ENCODE measurements around the gene SMYD1. TPM values are rescaled to one million over a fixed set of nuclear protein-coding genes. Genes with fewer than 3 reads are reported as not detected.
"Not testable (repeated sequence)": the region's sequence is repeated elsewhere in the genome, so short reads cannot be mapped to it uniquely, and the experiment has no call there.

Gene SMYD1
- total RNA-seq, result not detected

- no peak for DNase-seq
Observed at GRCh38 chr2:88067598-88067997, at the start of gene SMYD1. TSS of gene SMYD1 (plus strand) at chr2:88067825. CDS start at chr2:88067865, 40 bp downstream.

GRCh38 chr2:88018077-88018805, 49.4 kb upstream of the SMYD1 start:
- not testable (repeated sequence) for DNase-seq

GRCh38 chr2:88018909-88019308, 48.7 kb upstream of the SMYD1 start:
- DNase-seq, result no peak

- DNase-seq, result no peak
Observed at GRCh38 chr2:88019985-88020384, 47.6 kb upstream of the SMYD1 start.

- no peak for DNase-seq
Observed at GRCh38 chr2:88022669-88022921, 45.0 kb upstream of the SMYD1 start.

GRCh38 chr2:88024509-88024908, 43.1 kb upstream of the SMYD1 start:
- DNase-seq, result no peak

GRCh38 chr2:88027697-88028389, 39.8 kb upstream of the SMYD1 start:
- DNase-seq, result no peak

- DNase-seq, result no peak
Observed at GRCh38 chr2:88028931-88029330, 38.7 kb upstream of the SMYD1 start.

GRCh38 chr2:88032070-88032702, 35.4 kb upstream of the SMYD1 start:
- DNase-seq, result no peak

GRCh38 chr2:88036182-88036581, 31.4 kb upstream of the SMYD1 start:
- no peak for DNase-seq

GRCh38 chr2:88036606-88037005, 31.0 kb upstream of the SMYD1 start:
- no peak for DNase-seq

GRCh38 chr2:88038263-88039105, 29.1 kb upstream of the SMYD1 start:
- DNase-seq, result no peak

- DNase-seq, result no peak
Observed at GRCh38 chr2:88042476-88042875, 25.1 kb upstream of the SMYD1 start.

- DNase-seq, result not testable (repeated sequence)
Observed at GRCh38 chr2:88045561-88045960, 22.1 kb upstream of the SMYD1 start.

- DNase-seq, result no peak
Observed at GRCh38 chr2:88048541-88048940, 19.1 kb upstream of the SMYD1 start.

GRCh38 chr2:88049622-88050021, 18.0 kb upstream of the SMYD1 start:
- DNase-seq, result no peak

- no peak for DNase-seq
Observed at GRCh38 chr2:88051792-88052191, 15.8 kb upstream of the SMYD1 start.

GRCh38 chr2:88053296-88053695, 14.3 kb upstream of the SMYD1 start:
- no peak for DNase-seq

GRCh38 chr2:88053934-88054781, 13.5 kb upstream of the SMYD1 start:
- no peak for DNase-seq

GRCh38 chr2:88054782-88055370, 12.7 kb upstream of the SMYD1 start:
- no peak for DNase-seq

GRCh38 chr2:88055371-88056128, 12.1 kb upstream of the SMYD1 start, which contains the start of gene KRCC1:
TSS of gene KRCC1 (minus strand) at chr2:88055783. CDS start at chr2:88028563, 27,220 bp downstream.
- DNase-seq, result peak; percentile 95
